HEK293 (cell line): ENCODE results near the gene ADD1.

Source experiments
- CTCF ChIA-PET: fragments of 350-600 bp; formaldehyde crosslinking; extraction: SDS; loops from one replicate; lab custom pipeline; 2021; ENCODE audit warnings: antibody characterized with exemption; lab: Yijun Ruan, JAX
- POLR2A ChIA-PET: fragments of 300-600 bp; formaldehyde crosslinking; extraction: SDS; loops from one replicate; lab custom pipeline; 2020; ENCODE audit warnings: antibody characterized with exemption, inconsistent platforms; lab: Yijun Ruan, JAX
- H3K27ac ChIP-seq: fragments of 200-500 bp; sonication (Bioruptor generic); 2 replicates; pipeline ENCODE4 v1.5.1; 2014; ENCODE audit warnings: low read depth, low read length, control low read depth, inconsistent platforms; ENCODE audit errors: extremely low read depth
- H3K36me3 ChIP-seq, 2 experiments: fragments of 200-500 bp in 1 of 2; sonication (Bioruptor generic) in 1 of 2; 1 replicate in 1 of 2; 2 replicates in 1 of 2; pipeline ENCODE4 v1.5.1; 2014 to 2017; ENCODE audit warnings: inconsistent platforms in 2 of 2, low read length in 2 of 2; ENCODE audit not compliant: control insufficient read depth in 2 of 2, insufficient read depth in 1 of 2
- H3K4me1 ChIP-seq: fragments of 200-500 bp; sonication (Bioruptor generic); 2 replicates; pipeline ENCODE4 v1.5.1; 2014; ENCODE audit warnings: mild to moderate bottlenecking, low read length, inconsistent platforms; ENCODE audit not compliant: control insufficient read depth, insufficient read depth
- H3K4me3 ChIP-seq: 2 replicates; pipeline ENCODE4 v1.5.1; 2011; ENCODE audit warnings: low read depth, mild to moderate bottlenecking, control low read depth, low read length, moderate library complexity
- H3K9me3 ChIP-seq: fragments of 200-500 bp; sonication (Bioruptor generic); 2 replicates; pipeline ENCODE4 v1.5.1; 2014; ENCODE audit warnings: low read depth, low read length, inconsistent platforms; ENCODE audit not compliant: control insufficient read depth, insufficient read depth
- GLIS1 ChIP-seq: fragments of 450-650 bp; formaldehyde crosslinking; IDR thresholded peaks from 2 replicates; pipeline ENCODE4 v1.5.1; 2016; ENCODE audit warnings: missing biosample characterization, missing genetic modification characterization
- GLIS2 ChIP-seq: fragments of 450-650 bp; formaldehyde crosslinking; IDR thresholded peaks from 2 replicates; pipeline ENCODE4 v1.5.1; 2016; ENCODE audit warnings: missing biosample characterization, missing genetic modification characterization
- OSR2 ChIP-seq: fragments of 450-650 bp; formaldehyde crosslinking; IDR thresholded peaks from 2 replicates; pipeline ENCODE4 v1.5.1; 2016; ENCODE audit warnings: missing biosample characterization, missing genetic modification characterization
- SP7 ChIP-seq: fragments of 450-650 bp; formaldehyde crosslinking; IDR thresholded peaks from 2 replicates; pipeline ENCODE4 v1.5.1; 2016; ENCODE audit warnings: missing biosample characterization, missing genetic modification characterization
- ZNF121 ChIP-seq: fragments of 450-650 bp; formaldehyde crosslinking; IDR thresholded peaks from 2 replicates; pipeline ENCODE4 v1.5.1; 2016; ENCODE audit warnings: missing biosample characterization, missing genetic modification characterization
- ZNF2 ChIP-seq: fragments of 450-650 bp; formaldehyde crosslinking; IDR thresholded peaks from 2 replicates; pipeline ENCODE4 v1.5.1; 2016; ENCODE audit warnings: missing biosample characterization, missing genetic modification characterization
- ZNF292 ChIP-seq: fragments of 450-650 bp; formaldehyde crosslinking; IDR thresholded peaks from 2 replicates; pipeline ENCODE4 v1.5.1; 2016; ENCODE audit warnings: low read depth, missing biosample characterization, missing genetic modification characterization, borderline replicate concordance
- ZNF302 ChIP-seq: fragments of 450-650 bp; formaldehyde crosslinking; IDR thresholded peaks from 2 replicates; pipeline ENCODE4 v1.5.1; 2016; ENCODE audit warnings: missing biosample characterization, missing genetic modification characterization, low read depth
- ZNF335 ChIP-seq: fragments of 450-650 bp; formaldehyde crosslinking; conservative IDR thresholded peaks from 2 replicates; pipeline ENCODE4 v1.5.1; 2016; ENCODE audit warnings: missing biosample characterization, missing genetic modification characterization
- ZNF366 ChIP-seq: fragments of 450-650 bp; formaldehyde crosslinking; conservative IDR thresholded peaks from 2 replicates; pipeline ENCODE4 v1.5.1; 2016; ENCODE audit warnings: missing biosample characterization, missing genetic modification characterization
- ZNF426 ChIP-seq: fragments of 450-650 bp; formaldehyde crosslinking; IDR thresholded peaks from 2 replicates; pipeline ENCODE4 v1.5.1; 2017; ENCODE audit warnings: missing biosample characterization, missing genetic modification characterization, mild to moderate bottlenecking, inconsistent platforms, moderate library complexity
- ZNF571 ChIP-seq: fragments of 450-650 bp; formaldehyde crosslinking; IDR thresholded peaks from 2 replicates; pipeline ENCODE4 v1.5.0; 2017; ENCODE audit warnings: missing biosample characterization, missing genetic modification characterization
- ZNF600 ChIP-seq: fragments of 450-650 bp; formaldehyde crosslinking; IDR thresholded peaks from 2 replicates; pipeline ENCODE4 v1.5.1; 2016; ENCODE audit warnings: missing biosample characterization, missing genetic modification characterization
- ZNF626 ChIP-seq: fragments of 450-650 bp; sonication (Bioruptor Pico); formaldehyde crosslinking; IDR thresholded peaks from 2 replicates; pipeline ENCODE4 v1.5.1; 2018; ENCODE audit warnings: missing biosample characterization, missing genetic modification characterization, inconsistent platforms
- ZNF658 ChIP-seq: fragments of 450-650 bp; formaldehyde crosslinking; IDR thresholded peaks from 2 replicates; pipeline ENCODE4; 2016; ENCODE audit warnings: missing biosample characterization, missing genetic modification characterization
- ZNF792 ChIP-seq: fragments of 450-650 bp; formaldehyde crosslinking; IDR thresholded peaks from 2 replicates; pipeline ENCODE4 v1.5.1; 2016; ENCODE audit warnings: missing biosample characterization, missing genetic modification characterization
- TF ChIP-seq, protein P1 (sequence below): fragments of 450-650 bp; formaldehyde crosslinking; IDR thresholded peaks from 2 replicates; pipeline ENCODE4 v1.5.1; 2016; ENCODE audit warnings: missing biosample characterization, missing genetic modification characterization
- TF ChIP-seq, protein P2 (sequence below): fragments of 450-650 bp; formaldehyde crosslinking; IDR thresholded peaks from 2 replicates; pipeline ENCODE4 v1.5.1; 2017; ENCODE audit warnings: missing biosample characterization, missing genetic modification characterization
- TF ChIP-seq, protein P3 (sequence below): fragments of 450-650 bp; formaldehyde crosslinking; IDR thresholded peaks from 2 replicates; pipeline ENCODE4 v1.5.1; 2016; ENCODE audit warnings: missing biosample characterization, missing genetic modification characterization
- TF ChIP-seq, protein P4 (sequence below): fragments of 450-650 bp; formaldehyde crosslinking; IDR thresholded peaks from 2 replicates; pipeline ENCODE4 v1.5.1; 2016; ENCODE audit warnings: missing biosample characterization, missing genetic modification characterization

ADD1 gene

DNA sequence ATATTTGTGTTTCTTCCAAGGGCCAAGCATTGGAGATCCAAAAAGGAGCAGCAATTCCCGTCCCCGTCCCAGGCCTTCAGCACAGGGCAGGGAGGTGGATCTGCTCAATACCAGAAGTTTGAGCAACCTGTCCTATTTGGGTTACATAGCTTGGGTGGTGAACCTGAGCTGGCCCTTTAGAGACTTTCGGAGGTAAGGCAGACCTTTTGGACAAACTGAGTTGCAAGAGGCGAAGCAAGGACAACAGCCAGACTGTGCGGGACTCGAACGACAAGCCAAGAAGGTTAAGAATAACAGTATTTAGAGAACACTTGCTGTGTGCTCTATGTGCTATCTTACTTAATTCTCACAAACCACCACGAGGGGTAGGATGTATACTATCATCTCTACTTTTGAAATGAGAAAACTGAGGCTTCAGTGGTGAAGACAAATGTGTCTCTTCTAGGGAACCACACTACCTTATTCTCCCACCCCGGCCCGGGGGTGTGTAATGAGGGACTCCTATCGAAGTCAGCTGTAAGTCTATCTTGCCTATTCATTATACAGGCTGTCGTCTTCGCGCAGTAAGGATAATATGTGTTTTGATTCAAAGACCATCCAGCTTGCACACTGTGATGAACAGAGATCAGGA lies 118.3 kb downstream of the ADD1 start:
- CTCF ChIA-PET = no interaction called here

DNA sequence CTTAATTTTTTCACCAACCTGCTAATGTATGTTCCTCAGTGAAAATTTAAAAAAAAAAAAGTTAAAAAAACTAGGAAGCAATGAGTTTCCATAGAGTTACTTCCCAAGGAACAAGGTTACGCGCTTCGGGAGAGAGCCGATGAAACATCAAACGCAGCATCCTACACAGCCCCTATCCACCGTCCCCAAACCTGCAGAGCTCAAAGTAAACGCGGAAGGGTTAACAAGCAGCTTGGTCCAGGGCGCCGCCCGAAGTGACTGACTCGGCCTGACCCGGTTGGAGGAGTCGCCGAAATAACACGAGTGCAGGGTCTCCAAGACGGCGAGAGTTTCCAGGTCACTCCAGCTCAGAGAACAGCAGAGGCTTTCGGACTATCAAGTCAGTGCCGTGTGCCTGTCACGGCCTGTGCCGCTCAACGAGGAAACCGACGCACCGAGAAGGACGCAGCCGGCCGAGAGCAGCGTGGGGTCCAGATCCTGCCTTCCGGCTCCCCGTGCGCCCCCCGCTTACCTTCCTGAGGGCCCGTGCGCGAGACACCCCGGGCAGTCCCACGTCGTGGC lies 119.0 kb downstream of the ADD1 start:
- Histone ChIP-seq H3K4me3 (peak overlapping the region; percentile 55), H3K36me3 (peaks cover 0 to 33% of the 10 kb centered on the region in 2 experiments; a peak in 1 of 3 replicates), H3K27ac (peak overlapping the region; percentile 80), H3K9me3 (no peaks in the 10 kb centered on the region)
- CTCF ChIA-PET = interaction anchor here (0.7 to 1.5 kb wide), 2 partner anchors 15 to 684 kb away, joined by 4 to 7 read pairs; no protein-coding TSS in a partner anchor
- TF ChIP-seq ZNF292 (tag by site-specific recombination) = no peak
- 0 out of 2 replicates have a peak, but pooled peaks have one; percentile 95 for TF ChIP-seq ZNF335 (tag by site-specific recombination)
- no peak for TF ChIP-seq OSR2
- TF ChIP-seq, protein P1, sequence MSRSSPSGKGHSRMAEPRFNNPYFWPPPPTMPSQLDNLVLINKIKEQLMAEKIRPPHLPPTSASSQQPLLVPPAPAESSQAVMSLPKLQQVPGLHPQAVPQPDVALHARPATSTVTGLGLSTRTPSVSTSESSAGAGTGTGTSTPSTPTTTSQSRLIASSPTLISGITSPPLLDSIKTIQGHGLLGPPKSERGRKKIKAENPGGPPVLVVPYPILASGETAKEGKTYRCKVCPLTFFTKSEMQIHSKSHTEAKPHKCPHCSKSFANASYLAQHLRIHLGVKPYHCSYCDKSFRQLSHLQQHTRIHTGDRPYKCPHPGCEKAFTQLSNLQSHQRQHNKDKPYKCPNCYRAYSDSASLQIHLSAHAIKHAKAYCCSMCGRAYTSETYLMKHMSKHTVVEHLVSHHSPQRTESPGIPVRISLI (tag by site-specific recombination) = 0 out of 2 replicates have a peak, but pooled peaks have one; percentile 9
- TF ChIP-seq ZNF426 (tag by site-specific recombination) = no peak
- 0 out of 2 replicates have a peak, but pooled peaks have one; percentile 28 for TF ChIP-seq ZNF366
- 0 out of 2 replicates have a peak, but pooled peaks have one; percentile 51 for TF ChIP-seq ZNF2 (tag by site-specific recombination)
- TF ChIP-seq ZNF600 (tag by site-specific recombination) = peak; percentile 88
- TF ChIP-seq GLIS1 (tag by site-specific recombination) = peak; percentile 54
- peak; percentile 99 for TF ChIP-seq GLIS2 (tag by site-specific recombination)
- TF ChIP-seq, protein P2, sequence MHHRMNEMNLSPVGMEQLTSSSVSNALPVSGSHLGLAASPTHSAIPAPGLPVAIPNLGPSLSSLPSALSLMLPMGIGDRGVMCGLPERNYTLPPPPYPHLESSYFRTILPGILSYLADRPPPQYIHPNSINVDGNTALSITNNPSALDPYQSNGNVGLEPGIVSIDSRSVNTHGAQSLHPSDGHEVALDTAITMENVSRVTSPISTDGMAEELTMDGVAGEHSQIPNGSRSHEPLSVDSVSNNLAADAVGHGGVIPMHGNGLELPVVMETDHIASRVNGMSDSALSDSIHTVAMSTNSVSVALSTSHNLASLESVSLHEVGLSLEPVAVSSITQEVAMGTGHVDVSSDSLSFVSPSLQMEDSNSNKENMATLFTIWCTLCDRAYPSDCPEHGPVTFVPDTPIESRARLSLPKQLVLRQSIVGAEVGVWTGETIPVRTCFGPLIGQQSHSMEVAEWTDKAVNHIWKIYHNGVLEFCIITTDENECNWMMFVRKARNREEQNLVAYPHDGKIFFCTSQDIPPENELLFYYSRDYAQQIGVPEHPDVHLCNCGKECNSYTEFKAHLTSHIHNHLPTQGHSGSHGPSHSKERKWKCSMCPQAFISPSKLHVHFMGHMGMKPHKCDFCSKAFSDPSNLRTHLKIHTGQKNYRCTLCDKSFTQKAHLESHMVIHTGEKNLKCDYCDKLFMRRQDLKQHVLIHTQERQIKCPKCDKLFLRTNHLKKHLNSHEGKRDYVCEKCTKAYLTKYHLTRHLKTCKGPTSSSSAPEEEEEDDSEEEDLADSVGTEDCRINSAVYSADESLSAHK (tag by site-specific recombination) = peak; percentile 56; the same call in 1 of the 2 replicates
- TF ChIP-seq, protein P3, sequence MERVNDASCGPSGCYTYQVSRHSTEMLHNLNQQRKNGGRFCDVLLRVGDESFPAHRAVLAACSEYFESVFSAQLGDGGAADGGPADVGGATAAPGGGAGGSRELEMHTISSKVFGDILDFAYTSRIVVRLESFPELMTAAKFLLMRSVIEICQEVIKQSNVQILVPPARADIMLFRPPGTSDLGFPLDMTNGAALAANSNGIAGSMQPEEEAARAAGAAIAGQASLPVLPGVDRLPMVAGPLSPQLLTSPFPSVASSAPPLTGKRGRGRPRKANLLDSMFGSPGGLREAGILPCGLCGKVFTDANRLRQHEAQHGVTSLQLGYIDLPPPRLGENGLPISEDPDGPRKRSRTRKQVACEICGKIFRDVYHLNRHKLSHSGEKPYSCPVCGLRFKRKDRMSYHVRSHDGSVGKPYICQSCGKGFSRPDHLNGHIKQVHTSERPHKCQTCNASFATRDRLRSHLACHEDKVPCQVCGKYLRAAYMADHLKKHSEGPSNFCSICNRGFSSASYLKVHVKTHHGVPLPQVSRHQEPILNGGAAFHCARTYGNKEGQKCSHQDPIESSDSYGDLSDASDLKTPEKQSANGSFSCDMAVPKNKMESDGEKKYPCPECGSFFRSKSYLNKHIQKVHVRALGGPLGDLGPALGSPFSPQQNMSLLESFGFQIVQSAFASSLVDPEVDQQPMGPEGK (tag by site-specific recombination) = peak; percentile 66
- TF ChIP-seq ZNF626 (tag by site-specific recombination) = no peak
- TF ChIP-seq, protein P4, sequence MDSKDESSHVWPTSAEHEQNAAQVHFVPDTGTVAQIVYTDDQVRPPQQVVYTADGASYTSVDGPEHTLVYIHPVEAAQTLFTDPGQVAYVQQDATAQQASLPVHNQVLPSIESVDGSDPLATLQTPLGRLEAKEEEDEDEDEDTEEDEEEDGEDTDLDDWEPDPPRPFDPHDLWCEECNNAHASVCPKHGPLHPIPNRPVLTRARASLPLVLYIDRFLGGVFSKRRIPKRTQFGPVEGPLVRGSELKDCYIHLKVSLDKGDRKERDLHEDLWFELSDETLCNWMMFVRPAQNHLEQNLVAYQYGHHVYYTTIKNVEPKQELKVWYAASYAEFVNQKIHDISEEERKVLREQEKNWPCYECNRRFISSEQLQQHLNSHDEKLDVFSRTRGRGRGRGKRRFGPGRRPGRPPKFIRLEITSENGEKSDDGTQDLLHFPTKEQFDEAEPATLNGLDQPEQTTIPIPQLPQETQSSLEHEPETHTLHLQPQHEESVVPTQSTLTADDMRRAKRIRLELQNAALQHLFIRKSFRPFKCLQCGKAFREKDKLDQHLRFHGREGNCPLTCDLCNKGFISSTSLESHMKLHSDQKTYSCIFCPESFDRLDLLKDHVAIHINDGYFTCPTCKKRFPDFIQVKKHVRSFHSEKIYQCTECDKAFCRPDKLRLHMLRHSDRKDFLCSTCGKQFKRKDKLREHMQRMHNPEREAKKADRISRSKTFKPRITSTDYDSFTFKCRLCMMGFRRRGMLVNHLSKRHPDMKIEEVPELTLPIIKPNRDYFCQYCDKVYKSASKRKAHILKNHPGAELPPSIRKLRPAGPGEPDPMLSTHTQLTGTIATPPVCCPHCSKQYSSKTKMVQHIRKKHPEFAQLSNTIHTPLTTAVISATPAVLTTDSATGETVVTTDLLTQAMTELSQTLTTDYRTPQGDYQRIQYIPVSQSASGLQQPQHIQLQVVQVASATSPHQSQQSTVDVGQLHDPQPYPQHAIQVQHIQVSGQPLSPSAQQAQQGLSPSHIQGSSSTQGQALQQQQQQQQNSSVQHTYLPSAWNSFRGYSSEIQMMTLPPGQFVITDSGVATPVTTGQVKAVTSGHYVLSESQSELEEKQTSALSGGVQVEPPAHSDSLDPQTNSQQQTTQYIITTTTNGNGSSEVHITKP (tag by site-specific recombination) = peak; percentile 76
- TF ChIP-seq ZNF792 (tag by site-specific recombination) = 0 out of 2 replicates have a peak, but pooled peaks have one; percentile 44
- TF ChIP-seq ZNF302 (tag by site-specific recombination) = no peak
- TF ChIP-seq ZNF658 (tag by site-specific recombination) = no peak
- TF ChIP-seq, all 188 proteins: peak for 11
- no peaks in the 10 kb centered on the region for H3K4me1 ChIP-seq
- POLR2A ChIA-PET = interaction anchor here (0.7 to 2.5 kb wide), 6 partner anchors 9 to 150 kb away, joined by 3 to 15 read pairs (median 4); no protein-coding TSS in a partner anchor

More for the DNA sequence above, 118.3 kb downstream of the ADD1 start:
- POLR2A ChIA-PET = interaction anchor here (0.8 to 1.7 kb wide), 2 partner anchors 8 to 75 kb away, joined by 4 to 5 read pairs; no protein-coding TSS in a partner anchor
- H3K36me3 ChIP-seq = peaks cover 0 to 40% of the 10 kb centered on the region in 2 experiments; a peak in 1 of 3 replicates
- H3K27ac ChIP-seq = peak overlapping the region; percentile 18; the same call in 1 of the 2 replicates
- no peaks in the 10 kb centered on the region for H3K4me1 ChIP-seq
- peak overlapping the region; percentile 55 for H3K4me3 ChIP-seq
- TF ChIP-seq ZNF426 (tag by site-specific recombination) (no peak), SP7 (tag by site-specific recombination) (no peak), ZNF571 (tag by site-specific recombination) (no peak), ZNF121 (tag by site-specific recombination) (0 out of 2 replicates have a peak, but pooled peaks have one; percentile 13)
- TF ChIP-seq, all 188 proteins: peak for 1
- no peaks in the 10 kb centered on the region for H3K9me3 ChIP-seq
